GM21529 (cell line): ENCODE data around the gene AFTPH.
"Not testable (repeated sequence)": the region's sequence is repeated elsewhere in the genome, so short reads cannot be mapped to it uniquely, and the experiment has no call there.

Experiments
- ATAC-seq: cut with Tn5 transposase; IDR thresholded peaks from one replicate; pipeline ENCODE4 v1.9.1; 2021; ENCODE audit not compliant: unreplicated experiment

Gene AFTPH

DNA sequence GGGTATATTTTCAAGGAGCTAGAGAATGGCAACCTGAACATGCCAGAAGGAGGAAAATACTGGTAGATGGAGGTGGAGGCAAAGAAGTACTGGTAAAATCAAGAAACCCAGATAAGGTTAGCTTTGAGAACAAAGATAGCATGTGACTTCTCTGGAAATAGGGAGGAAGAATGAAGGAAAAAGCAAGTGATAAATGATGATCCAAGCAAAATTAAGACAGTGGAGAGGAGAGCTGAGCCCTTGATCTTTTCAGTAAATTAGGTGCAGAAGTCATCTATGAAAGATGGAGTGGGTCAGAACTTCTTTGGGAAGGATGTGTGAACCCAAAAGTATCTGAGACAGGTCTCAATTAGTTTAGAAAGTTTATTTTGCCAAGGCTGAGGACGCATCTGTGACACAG is 25.7 kb upstream of the AFTPH start:
- ATAC-seq, result no peak

DNA sequence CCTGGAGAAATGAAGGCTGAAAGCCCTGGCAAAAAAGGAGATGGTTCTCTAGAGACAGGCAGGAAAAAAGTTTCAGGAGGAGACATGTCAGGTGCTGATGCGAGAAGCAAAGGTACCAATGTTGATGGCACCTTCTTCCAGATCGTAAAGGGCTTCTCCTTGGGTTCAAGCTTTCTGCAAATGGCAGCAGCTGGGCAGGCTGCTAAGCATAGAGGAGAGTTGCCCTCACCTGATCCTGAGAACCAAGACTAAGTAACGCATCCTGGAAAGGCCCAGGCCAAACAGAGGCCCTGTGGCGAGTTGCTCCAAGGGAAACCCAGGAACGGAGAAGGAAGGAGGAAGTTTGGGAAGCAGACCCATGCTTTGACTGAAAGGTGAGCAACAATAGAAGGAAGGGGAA is 23.6 kb upstream of the AFTPH start:
- no peak for ATAC-seq

DNA sequence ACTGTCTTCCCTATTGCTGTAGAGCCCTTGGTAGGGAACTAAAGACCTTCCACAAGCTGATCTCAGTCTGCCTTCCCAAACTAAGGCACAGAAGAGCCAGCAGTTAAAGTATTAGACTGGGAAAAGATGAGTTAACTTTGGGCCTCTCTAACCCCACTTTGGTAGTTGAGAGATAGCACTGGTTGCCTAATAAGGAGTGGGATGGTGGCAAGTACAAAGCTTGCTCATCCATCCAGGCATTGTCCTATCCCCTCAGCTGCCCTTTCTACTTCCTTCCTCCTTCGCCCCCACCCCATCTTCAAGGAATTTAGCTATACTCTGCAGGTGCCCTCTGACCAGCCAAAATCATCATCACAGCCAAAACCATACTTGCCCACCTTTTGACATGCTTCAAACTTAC is 22.2 kb upstream of the AFTPH start:
- ATAC-seq, result no peak

DNA sequence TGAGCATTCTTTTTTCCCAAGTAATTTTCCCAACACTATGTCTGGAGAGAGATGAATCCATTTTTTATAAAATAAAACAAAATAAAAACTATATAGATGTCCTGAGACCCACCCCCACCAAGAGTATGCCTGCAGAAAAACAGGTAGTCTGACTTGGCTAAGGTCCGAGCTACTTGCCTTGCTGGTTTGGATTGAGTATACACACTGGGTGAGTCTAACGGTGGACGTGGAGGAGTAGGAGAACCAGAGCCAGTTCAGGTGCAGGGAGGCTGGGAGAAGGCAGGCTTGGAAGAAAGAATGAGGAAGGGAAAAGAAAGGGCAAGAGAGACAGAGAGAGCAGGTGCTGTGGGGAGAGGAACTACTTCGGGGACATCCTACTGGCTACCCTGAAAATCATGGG is 21.3 kb upstream of the AFTPH start:
- no peak for ATAC-seq

DNA sequence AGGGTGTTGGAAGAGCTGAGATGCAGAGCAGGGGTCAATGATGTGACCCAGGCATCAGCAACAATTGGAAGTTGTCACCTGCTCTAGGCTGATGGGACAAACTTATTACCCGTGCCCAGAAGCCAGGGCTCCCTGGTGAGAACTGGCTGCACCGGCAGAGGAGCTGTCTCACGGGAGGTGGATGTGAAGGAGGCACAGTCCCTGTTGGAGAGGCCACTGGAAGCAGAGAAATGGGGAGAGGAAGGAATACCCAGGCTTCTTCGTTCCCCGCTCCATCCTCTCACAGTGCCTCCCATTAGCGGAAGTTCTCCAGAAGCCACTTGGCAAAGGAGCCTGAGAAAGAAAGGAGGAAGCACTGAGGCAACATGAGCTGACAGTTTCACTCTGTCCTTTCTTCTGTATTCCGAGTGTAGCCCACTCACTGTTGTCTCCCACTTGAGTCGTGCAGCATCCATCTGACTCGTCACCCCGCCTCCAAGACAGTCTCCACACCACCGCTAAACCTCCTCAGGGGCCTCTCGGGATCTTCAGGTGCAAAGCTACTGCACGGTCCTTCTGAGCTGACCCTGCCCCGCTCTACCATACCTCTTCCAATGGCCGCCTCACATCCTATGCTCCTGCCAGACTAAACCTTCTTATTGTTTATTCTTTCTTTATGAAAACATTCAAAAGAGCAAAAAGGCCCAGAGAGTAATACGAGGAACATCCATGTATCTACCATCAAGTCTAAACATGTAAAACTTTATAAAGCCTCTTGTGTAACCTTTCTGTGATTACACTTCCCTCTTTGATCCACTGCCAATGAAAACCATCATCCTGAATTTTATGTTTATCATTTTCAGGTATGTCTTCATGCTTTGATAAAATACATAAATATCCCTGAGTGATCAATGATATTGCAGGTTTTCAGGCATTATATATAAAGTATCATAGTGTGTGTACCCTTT is 19.1 kb upstream of the AFTPH start:
- ATAC-seq, result no peak

DNA sequence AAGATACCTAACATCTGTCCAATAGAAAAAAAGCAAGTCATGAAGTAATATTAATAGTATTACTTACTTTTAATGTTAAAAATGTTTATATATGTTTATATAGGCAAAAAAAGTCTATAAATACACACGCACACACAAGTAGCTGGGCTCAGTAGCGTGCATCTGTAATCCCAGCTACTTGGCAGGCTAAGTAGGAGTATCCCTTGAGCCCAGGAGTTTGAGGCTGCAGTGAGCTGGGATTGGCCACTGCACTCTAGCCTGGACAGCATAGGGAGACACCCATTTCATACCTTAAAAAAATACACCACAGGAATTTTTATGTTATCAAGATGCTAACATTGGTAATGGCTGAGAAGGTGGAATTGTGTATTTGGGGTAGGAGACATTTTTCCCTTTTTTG is 17.4 kb upstream of the AFTPH start:
- no peak for ATAC-seq

DNA sequence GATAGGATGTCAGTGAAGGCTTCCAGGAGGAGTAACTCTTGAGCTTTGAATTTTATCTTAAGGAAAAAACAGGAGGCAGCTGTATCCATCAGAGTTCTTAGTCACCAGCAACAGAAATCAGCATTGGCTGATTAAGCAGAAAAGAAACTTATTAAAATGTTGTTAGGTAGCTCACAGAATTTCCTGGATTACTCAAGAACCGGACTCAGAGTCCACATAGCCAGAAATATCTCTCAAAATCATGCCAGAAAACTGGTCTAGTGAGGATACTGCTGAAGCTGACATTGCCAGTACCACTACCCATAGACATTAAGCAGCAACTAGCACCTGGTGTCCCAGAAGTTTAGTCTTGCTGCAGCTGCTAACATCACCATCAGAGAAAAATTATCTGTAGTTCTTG is 10.1 kb upstream of the AFTPH start:
- ATAC-seq, result no peak

DNA sequence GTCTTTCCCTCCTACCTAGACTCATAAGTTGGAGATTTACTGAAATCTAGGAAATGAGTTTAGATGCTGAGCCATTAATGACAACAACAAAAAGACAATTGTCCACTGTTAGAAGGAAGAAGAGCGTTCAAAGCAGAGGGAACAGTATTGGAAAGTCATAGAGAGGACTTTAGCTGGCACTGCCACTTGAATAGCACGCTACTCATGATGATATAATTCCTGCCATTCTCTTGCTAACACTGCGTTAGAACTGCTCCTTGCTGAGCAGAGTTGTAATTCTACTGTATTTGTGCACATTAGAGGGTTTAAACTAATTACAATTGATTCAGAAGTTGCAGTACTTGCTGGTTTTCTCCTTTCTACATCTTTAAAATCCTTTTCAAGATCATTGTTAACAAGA is 9.0 kb upstream of the AFTPH start:
- ATAC-seq, result no peak

DNA sequence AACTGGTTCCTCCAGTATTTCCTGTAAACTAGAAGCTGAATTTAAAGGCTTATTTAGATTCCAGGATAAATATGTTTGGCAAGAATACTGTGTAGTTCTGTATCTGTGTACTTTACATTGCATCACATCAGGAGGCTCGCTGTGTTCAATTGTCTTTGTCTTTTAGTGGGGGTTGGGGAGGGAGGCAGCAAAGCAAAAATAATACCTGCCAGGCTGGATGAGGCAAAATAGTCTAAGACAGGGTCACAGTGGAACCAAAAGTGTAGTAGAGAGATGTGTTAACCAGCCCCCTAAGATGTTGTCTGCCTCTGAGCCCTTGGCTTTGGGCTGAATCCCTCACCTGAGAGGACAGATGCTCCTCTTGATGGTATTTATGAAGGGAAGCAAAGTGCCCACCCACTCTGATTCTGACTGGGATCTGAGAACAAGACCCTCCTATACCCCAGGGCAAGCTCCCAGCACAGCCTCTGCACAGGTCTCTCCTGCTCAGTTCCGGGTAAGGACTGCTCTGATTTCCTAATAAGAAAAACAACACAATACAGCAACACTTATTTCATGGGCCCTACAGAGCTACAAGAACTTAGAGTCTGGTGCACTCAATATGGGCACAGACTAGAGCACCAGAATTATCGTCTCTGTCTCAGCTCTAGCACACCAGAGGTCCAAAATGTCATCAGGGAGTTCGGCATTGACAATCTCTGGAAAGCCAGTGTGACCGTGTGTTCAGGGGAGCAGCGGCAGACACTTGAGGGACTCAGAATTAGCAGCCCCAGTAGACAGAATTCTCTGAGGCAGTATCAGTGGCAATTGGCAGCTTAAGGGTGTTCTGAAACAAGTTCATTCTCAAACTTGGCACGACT is 7.2 kb upstream of the AFTPH start:
- ATAC-seq, result no peak

DNA sequence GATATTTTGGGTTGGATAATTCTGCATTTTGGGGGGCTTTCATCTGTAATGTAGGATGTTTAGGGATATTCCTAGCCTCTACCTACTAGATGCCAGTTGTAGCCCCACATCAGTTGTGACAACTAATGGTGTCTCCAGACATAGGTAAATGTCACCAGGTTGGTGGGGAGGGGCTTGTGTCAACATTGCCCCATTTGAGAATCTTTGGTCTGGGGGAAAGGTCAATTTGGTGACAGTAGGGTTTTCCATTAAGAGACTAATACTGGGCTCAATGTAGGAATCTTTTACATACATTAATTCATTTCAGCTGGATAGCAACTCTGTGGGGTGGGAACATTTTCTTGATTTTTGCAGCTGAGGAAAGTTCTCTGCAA is 6.6 kb upstream of the AFTPH start:
- no peak for ATAC-seq

DNA sequence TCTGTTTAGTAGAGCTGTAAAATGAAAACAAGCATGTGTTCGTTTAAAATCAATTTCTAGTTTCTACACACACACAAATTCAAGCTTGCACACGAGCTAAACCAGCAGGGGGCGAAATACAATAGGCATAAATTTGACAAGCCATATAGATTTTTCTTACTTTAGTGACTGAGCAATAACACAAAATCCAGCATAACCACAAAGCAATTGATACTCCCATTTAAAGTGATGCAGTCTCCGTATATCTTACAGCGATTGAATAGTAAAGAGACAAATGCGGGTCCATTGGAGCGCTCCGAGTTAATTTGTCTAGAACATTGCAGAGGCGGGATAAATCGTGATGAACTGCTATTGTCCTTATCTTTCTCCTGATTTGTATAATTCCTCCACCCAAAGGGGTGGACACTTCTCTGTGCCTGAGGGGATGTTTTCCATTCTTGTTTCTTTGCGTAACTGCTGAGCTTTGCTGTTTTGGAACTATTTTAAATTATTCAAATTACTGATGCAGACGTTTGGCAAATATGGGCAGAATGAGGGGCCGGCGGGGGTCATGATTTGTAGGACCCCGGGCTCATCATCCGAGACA is 1.2 kb upstream of the AFTPH start:
- no peak for ATAC-seq

DNA sequence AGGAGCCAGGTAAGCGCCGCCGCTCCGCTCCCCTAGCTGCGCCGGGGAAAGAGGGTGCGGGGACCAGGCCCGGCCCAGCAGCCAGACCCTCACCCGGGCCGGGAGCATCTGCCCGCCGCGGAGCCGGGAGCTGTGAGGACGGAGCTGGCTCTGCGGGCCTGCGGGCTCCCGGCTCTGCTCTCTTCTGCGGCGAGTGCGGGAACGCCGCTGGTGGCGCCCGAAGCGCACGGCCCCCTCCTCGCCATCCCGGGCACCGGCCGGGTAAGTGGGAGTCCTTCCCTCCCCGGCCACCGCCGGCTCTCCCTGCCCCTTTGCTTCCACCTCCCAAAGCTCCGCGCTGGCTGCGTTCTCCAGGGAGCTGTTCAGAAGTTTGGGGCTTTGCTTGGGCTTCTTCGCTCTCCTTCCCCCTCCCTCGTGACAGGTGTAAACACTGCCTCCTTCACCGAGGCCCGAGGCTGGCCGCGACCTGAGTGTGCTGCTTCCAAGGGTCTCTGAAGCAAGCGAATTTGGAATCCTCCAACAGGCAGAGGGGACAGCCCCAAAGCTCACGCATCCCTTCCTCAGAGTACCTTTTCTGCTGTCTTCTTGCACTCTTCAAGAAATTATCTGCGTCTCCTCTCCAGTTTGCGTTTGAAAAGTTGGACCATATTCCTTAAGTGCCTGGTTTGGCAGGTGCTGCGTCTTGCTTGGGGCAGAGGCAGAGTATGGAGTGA is 632 bp downstream of the AFTPH start:
- peak; percentile 16 for ATAC-seq

DNA sequence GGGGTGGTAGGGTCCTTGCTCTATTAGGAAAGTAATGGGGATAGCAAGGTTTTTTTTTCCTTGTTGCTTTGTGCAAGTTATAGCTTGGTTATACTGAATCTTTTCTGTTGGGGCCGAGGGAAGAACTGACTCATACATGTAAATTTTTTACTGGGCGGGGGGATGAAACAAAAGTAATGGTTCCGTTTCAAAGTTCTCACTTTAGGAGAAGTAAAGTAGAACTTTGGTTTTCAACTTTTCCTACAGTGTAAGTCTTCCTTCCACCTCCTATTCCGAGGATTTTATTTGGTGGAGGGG is 1.1 kb downstream of the AFTPH start:
- peak; percentile 28 for ATAC-seq

DNA sequence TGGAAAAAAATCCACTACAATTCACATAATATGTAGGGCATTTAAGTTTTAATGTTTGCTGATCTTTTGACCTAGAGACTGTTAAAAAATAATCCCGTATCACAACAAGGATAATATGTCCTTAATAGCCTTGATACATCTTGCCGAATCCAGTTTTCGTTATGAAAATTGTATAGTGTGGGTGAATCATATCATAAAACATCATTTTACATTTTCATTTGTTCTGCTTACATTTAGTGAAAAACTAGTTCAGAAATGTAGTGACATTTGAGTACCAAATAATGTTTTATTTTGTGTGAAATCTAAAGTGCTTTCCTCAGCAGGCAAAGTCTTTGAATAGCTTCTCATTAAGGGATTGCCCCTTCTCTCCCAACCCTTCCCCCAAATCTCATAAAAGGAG is 1.9 kb downstream of the AFTPH start:
- ATAC-seq, result no peak

DNA sequence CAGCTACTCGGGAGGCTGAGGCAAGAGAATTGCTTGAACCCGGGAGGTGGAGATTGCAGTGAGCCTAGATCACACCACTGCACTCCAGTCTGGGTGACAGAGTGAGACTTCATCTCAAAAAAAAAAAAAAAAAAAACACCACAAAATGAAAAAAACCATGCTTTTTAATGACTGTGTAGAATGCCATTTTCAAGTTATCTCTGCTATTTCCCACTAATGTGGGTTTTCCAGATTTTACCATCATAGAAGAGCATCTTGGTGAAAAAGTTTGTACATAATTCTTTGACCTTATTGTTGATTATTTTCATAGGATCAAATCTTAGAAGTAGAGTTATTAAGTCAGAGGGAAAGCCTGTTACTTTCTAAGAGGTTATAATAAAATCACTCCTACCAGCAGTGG is 6.8 kb downstream of the AFTPH start:
- ATAC-seq, result not testable (repeated sequence)

DNA sequence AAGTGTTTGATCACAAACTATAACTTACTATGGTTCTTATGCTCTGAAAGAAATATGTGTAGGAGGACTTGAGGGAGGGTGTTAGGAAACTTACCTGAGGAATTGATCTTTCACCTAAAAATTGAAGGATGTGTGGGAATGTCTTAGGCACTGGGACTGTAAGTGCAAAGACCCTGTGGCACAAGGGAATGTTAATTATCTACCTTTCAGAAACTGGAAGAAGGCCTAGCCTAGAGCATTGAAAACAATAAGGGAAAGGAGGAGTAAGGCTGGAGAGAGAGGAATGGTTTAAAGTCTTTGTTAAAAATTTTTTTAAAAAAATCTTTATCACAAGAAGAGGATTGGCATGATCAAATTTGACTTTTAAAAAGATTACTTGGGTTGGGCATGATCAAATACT is 7.9 kb downstream of the AFTPH start:
- ATAC-seq, result no peak

DNA sequence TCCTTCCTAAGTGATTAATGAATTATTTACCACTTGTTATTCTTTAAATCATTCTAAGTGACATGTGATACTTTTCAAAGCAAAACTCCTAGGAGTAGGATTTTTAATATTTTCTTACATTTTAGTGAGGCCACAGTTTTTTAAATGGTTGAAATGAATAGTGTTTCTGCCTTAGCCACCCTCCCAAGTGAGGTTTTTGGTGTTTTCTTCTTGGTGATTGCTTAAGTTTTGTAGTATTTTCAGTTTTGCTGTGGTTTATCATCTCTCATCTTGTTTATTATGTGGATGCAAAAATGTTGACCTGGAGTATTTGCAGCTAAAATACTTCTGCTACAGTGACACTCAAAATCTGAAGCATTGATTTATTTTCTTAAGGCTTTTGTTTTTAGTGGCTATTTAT is 9.8 kb downstream of the AFTPH start:
- no peak for ATAC-seq

DNA sequence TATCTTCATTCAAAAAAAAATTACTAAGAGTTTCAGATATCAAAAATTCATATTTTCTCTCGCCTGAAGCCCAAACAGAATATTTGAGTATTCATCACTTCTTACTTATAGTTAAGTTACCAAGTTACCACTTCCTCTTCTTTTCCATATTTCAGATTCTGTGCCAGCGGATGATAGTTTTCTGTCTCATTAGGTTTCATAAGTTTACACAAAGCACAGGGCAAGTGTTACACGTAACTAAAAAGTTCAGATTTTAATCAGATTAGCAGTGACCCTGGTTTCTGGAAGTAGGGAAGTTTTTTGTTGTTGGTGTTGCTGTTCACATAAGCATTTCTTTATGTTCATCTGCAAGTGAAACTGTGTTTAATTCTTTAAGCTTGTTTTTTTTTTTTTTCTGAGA is 10.2 kb downstream of the AFTPH start:
- peak; percentile 47 for ATAC-seq

DNA sequence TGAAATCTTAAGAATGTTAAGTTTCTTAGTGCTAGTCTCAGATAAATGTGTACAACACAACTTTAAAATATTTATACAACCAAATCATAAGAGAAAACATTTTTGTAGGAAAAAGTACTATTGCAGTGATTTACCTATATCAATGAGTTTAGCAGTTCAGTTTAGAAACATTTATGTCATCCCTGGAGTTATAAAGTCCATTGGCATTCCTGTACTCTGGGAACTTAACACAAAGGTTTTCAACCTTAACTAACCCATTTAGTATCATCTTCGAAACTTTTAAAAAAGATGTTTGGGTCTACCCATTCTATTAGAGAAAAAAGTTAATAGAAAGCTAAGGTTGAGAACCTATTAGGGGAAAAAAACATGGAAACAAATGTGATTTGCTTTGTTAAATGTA is 10.9 kb downstream of the AFTPH start:
- ATAC-seq, result no peak

DNA sequence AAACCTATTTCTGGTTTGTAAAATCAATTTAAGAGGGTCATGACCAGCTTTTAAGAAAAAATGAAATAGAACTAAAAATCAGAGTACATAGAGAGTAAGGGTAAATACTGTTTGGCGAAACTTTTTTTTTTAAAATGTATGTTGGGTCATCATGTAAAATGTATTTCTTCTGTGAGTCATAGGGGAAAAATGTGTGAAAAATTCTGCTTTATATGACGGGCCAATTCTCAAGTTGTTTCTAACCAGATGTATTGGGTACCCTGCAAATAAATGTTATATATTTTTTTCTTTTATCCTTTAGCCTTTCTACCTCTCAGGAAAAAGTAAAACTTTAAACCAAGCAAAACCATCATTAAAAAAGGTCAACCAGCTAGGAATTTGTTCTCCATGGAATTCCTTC is 13.9 kb downstream of the AFTPH start:
- no peak for ATAC-seq

DNA sequence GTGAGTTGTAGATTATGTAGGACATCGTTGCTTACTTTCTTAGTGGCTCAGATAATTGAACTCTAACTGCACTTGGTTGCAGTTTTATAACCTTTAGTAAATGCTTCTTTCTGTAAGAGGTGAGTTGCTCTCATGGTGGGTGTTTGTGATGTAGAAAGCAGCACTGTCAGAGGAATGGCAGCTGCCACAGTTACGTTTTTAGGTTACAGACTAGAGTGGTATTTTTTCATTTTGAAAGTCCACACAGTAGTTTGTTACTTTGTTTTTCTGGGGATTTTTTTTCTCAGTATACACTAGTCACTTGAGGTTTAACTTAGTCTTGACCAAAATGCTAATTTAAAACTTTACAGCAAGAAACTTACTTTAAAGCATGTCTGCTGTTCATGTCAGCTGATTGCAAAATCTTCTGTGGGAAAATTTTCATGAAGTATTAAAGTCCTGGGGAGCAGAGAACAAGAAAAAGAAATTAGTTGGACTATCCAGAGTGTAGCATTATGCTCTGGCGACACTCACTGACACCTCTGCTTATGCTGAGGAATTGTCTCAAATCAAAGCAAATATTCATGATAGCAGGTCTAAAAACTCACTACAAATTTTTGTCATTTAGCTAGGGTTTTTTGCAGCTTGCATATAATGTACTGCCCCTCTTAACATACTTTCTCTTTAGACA is 14.8 kb downstream of the AFTPH start:
- ATAC-seq, result peak; percentile 47
